GM12878 (cell line): ENCODE results near the gene FABP7. TPM values are rescaled to one million over a fixed set of nuclear protein-coding genes. Genes with fewer than 3 reads are reported as not detected.

Source experiments
- ATAC-seq: fragments of 200-7000 bp; cut with Tn5 transposase; 3 replicates; pipeline ENCODE4 v1.9.1; 2020; ENCODE audit warnings: mild to moderate bottlenecking, moderate library complexity
- BruUV-seq: library from RNA; stranded (reverse); fragments of 400-500 nt; replicated peaks from 2 replicates; lab custom pipeline; 2021; lab: Mats Ljungman, UMichigan
- CTCF ChIA-PET: fragments of 300-600 bp; sonication (Branson Sonifier 250); formaldehyde crosslinking; extraction: SDS; loops from one replicate; lab custom pipeline; 2021; ENCODE audit warnings: inconsistent platforms; lab: Yijun Ruan, JAX
- POLR2A ChIA-PET: fragments of 350-600 bp; formaldehyde crosslinking; extraction: SDS; loops from one replicate; lab custom pipeline; 2021; ENCODE audit warnings: inconsistent platforms; lab: Charles Lee
- RAD21 ChIA-PET: fragments of 300-600 bp; sonication (Branson Sonifier 250); formaldehyde crosslinking; loops from one replicate; lab custom pipeline; 2023; ENCODE audit warnings: antibody characterized with exemption; ENCODE audit not compliant: unreplicated experiment; lab: Charles Lee
- SMC1A ChIA-PET: fragments of 300-600 bp; sonication (Branson Sonifier 250); formaldehyde crosslinking; loops from one replicate; lab custom pipeline; 2023; ENCODE audit not compliant: unreplicated experiment, uncharacterized antibody; lab: Charles Lee
- DNase-seq: peaks from one replicate; pipeline ENCODE4 v3.0.0-alpha.2; 2011; ENCODE audit warnings: low read depth, low spot score
- FAIRE-seq: peaks from 3 replicates; lab custom pipeline; 2011; peaks lifted over from hg19 to GRCh38; lab: Jason Lieb, UNC
- H2AFZ ChIP-seq: 2 replicates; pipeline ENCODE4 v1.6.0; 2011; ENCODE audit warnings: low read depth, low read length, control low read depth; ENCODE audit not compliant: control insufficient read depth
- H3K27ac ChIP-seq: 2 replicates; pipeline ENCODE4 v1.5.1; 2011; ENCODE audit warnings: control low read depth; ENCODE audit not compliant: control insufficient read depth, insufficient read depth
- H3K27me3 ChIP-seq, 2 experiments: replicated peaks in 1 of 2; 2 replicates each; pipeline versions ENCODE4 v1.6.0 to v1.6.1; 2011; ENCODE audit warnings: low read length in 1 of 2; ENCODE audit not compliant: control insufficient read depth in 2 of 2, insufficient read depth in 2 of 2
- H3K36me3 ChIP-seq, 2 experiments: 2 replicates each; pipeline ENCODE4 v1.5.1; 2011; ENCODE audit warnings: low read length in 1 of 2; ENCODE audit not compliant: control insufficient read depth in 2 of 2, insufficient read depth in 2 of 2
- H3K4me1 ChIP-seq: 2 replicates; pipeline ENCODE4 v1.6.1; 2011; ENCODE audit warnings: mild to moderate bottlenecking, low read length, moderate library complexity, mixed read lengths; ENCODE audit not compliant: control insufficient read depth, insufficient read depth
- H3K4me2 ChIP-seq: 2 replicates; pipeline ENCODE4 v1.6.0; 2011; ENCODE audit warnings: control low read depth; ENCODE audit not compliant: control insufficient read depth, insufficient read depth
- H3K4me3 ChIP-seq: fragments of 200-600 bp; sonication (generic); 2 replicates; pipeline ENCODE4 v1.5.1; 2016
- H3K79me2 ChIP-seq: 2 replicates; pipeline ENCODE4 v1.6.0; 2011; ENCODE audit warnings: low read length; ENCODE audit not compliant: control insufficient read depth, insufficient read depth
- H3K9ac ChIP-seq: 2 replicates; pipeline ENCODE4 v1.8.0; 2011; ENCODE audit warnings: low read length, control low read depth, mixed read lengths; ENCODE audit not compliant: control insufficient read depth, insufficient read depth
- H3K9me3 ChIP-seq: replicated peaks from 3 replicates; pipeline ENCODE4 v1.5.1; 2011; ENCODE audit warnings: mild to moderate bottlenecking, low read length; ENCODE audit not compliant: control insufficient read depth, insufficient read depth
- H4K20me1 ChIP-seq: 2 replicates; pipeline ENCODE4 v1.6.0; 2011; ENCODE audit not compliant: control insufficient read depth, insufficient read depth
- EP300 ChIP-seq, 2 experiments: fragments of 150-350 bp in 1 of 2; IDR thresholded peaks; 2 replicates each; pipeline ENCODE4 v1.6.1; 2011 to 2012; ENCODE audit warnings: low read depth in 2 of 2, low read length in 2 of 2, borderline replicate concordance in 1 of 2, improper control_type of control experiment in 1 of 2, inconsistent platforms in 1 of 2; ENCODE audit not compliant: control insufficient read depth in 1 of 2
- HDGF ChIP-seq: fragments of 450-650 bp; IDR thresholded peaks from 2 replicates; pipeline ENCODE4 v1.6.1; 2016; ENCODE audit warnings: antibody characterized with exemption
- LARP7 ChIP-seq: fragments of 450-650 bp; IDR thresholded peaks from 2 replicates; pipeline ENCODE4 v1.6.1; 2017; ENCODE audit warnings: mild to moderate bottlenecking
- MYB ChIP-seq: fragments of 150-350 bp; IDR thresholded peaks from 2 replicates; pipeline ENCODE4 v1.6.1; 2014; ENCODE audit warnings: mild to moderate bottlenecking, low read depth, low read length, borderline replicate concordance
- RCOR1 ChIP-seq: conservative IDR thresholded peaks from 2 replicates; pipeline ENCODE4 v1.6.1; 2012; ENCODE audit warnings: low read depth, low read length, improper control_type of control experiment
- WGBS: methylation state at CpG from one replicate; pipeline ENCODE4 v1.1.6; 2016; ENCODE audit warnings: low lambda C conversion rate; ENCODE audit not compliant: insufficient replicate concordance, insufficient coverage; ENCODE audit errors: missing lambda C conversion rate; 5-methylcytosine and 5-hydroxymethylcytosine counted together
- in situ Hi-C: fragments of 300-500 bp; cut with MboI; formaldehyde crosslinking; loops from 9 replicates; pipeline ENCODE4 v1.14.3; 2018; ENCODE audit warnings: mixed read lengths
- intact Hi-C: fragments of 100-400 bp; cut with micrococcal nuclease; formaldehyde crosslinking; loops from one replicate; pipeline ENCODE4 v1.14.2; 2022; ENCODE audit not compliant: unreplicated experiment
- polyA plus RNA-seq, 11 experiments: library from polyadenylated mRNA; depleted of rRNA in 4 of 11; unstranded in 6 of 11; stranded (reverse) in 5 of 11; fragments of >200 nt; fragmentation: Nextera tagmentation in 4 of 11; fragmentation: Illumina TruSeq in 1 of 11; extraction: Ambion mirVana in 4 of 11; extraction: Trizol in 1 of 11; gene quantifications; 1 replicate in 1 of 11; 2 replicates in 10 of 11; pipeline versions ENCODE4 v1.2.1 to v1.2.3, GENCODE V29; 2011 to 2016; ENCODE audit warnings: inconsistent platforms in 2 of 11, missing spikeins in 2 of 11, low read depth in 1 of 11
- total RNA-seq, 4 experiments: library from RNA; depleted of rRNA in 3 of 4; stranded (reverse); fragments of >200 nt in 3 of 4; fragmentation: Illumina TruSeq in 1 of 4; extraction: Trizol in 1 of 4; gene quantifications; 2 replicates each; pipeline versions ENCODE4 v1.2.1 to v1.2.3, GENCODE V29; 2013 to 2021
- TF ChIP-seq, protein P1 (sequence below): fragments of 450-650 bp; IDR thresholded peaks from 2 replicates; pipeline ENCODE4 v1.6.1; 2017; ENCODE audit warnings: low read depth, mild to moderate bottlenecking, moderate library complexity

FABP7 gene
- total and polyA plus RNA-seq, 10 of the 15 experiments (the other 5 are each of a cell fraction or from before 2014, with no cell fraction given) = not detected

DNA sequence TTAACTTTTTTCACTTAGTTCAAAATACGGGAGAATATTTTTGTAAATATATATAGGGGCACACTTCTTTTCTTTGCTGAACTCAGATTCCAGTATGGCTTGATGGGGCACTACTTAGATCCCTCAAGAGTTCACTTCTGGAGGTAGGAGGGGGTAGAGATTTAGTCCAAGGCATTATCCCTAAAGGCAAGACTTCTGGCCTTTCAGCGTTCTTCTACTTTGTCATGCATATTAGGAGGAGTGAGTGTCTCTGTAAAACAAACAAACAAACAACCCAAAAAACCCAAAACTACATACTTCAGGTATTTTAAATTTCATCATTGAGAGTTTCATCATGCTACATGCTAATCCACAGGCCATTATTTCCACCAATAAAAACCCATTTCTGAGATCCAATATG, 41.6 kb downstream of the FABP7 start:
- H3K4me3 ChIP-seq = no peak overlapping the region
- no peaks in the 10 kb centered on the region for H4K20me1 ChIP-seq
- no peak overlapping the region for H3K27ac ChIP-seq
- BruUV-seq = no TSS peak
- no peaks in the 10 kb centered on the region for H3K9me3 ChIP-seq
- no peaks in the 10 kb centered on the region for H3K4me1 ChIP-seq
- no peak overlapping the region for H3K9ac ChIP-seq
- DNase-seq = no peak
- no peak for FAIRE-seq
- H3K27me3 ChIP-seq = no peaks in the 10 kb centered on the region; a peak in 1 of 4 replicates
- H3K79me2 ChIP-seq = no peaks in the 10 kb centered on the region
- TF ChIP-seq LARP7 (no peak), RCOR1 (no peak), EP300 (IDR thresholded peaks at IDR 0.05; ENCODE audit: borderline replicate concordance in 1 of 2, control insufficient read depth in 1 of 2, low read depth in 2 of 2, low read length in 2 of 2) (no peak)
- TF ChIP-seq, protein P1, sequence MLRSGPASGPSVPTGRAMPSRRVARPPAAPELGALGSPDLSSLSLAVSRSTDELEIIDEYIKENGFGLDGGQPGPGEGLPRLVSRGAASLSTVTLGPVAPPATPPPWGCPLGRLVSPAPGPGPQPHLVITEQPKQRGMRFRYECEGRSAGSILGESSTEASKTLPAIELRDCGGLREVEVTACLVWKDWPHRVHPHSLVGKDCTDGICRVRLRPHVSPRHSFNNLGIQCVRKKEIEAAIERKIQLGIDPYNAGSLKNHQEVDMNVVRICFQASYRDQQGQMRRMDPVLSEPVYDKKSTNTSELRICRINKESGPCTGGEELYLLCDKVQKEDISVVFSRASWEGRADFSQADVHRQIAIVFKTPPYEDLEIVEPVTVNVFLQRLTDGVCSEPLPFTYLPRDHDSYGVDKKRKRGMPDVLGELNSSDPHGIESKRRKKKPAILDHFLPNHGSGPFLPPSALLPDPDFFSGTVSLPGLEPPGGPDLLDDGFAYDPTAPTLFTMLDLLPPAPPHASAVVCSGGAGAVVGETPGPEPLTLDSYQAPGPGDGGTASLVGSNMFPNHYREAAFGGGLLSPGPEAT = no peak
- H3K4me2 ChIP-seq = no peak overlapping the region
- no peak overlapping the region for H2AFZ ChIP-seq
- ChIA-PET CTCF (no interaction called here), POLR2A (no interaction called here), RAD21 (no interaction called here), SMC1A (no interaction called here)
- in situ Hi-C loops (no loop called here), intact Hi-C loops (no loop called here)
- ATAC-seq = no peak
- H3K36me3 ChIP-seq = no peaks in the 10 kb centered on the region
- 47% methylated on average over 2 of the region's 2 CpGs for WGBS

DNA sequence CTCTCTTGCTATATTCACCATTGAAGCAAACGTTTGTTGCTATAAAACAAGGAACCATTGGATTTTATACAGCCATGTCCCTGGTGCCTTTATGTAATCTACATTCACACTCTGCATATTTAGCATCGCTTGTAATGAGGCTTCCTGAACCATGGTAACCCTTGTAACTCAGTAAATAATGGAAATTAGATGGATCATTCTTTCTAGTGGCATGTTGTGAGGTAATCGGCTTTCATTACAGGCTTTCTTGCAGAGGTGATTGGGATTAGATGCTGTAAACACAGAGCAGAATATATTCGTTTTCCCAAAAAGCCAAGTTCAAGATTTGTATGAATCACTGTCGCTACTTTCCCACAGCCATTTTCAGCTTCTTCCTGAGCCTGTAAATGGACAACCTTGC, 45.6 kb downstream of the FABP7 start:
- CTCF ChIA-PET = interaction anchor here (0.7 to 2.5 kb wide), 7 partner anchors 10 to 94 kb away, joined by 3 to 18 read pairs (median 5); no protein-coding TSS in a partner anchor

More for the DNA sequence above, 45.6 kb downstream of the FABP7 start:
- no peak overlapping the region for H2AFZ ChIP-seq
- in situ Hi-C loops = no loop called here
- no TSS peak for BruUV-seq
- no peaks in the 10 kb centered on the region for H3K36me3 ChIP-seq
- H3K27me3 ChIP-seq = no peaks in the 10 kb centered on the region; a peak in 1 of 4 replicates
- TF ChIP-seq HDGF (no peak), MYB (no peak)
- no peak overlapping the region for H3K4me3 ChIP-seq
- no peak for FAIRE-seq
- ATAC-seq = no peak
- no peak overlapping the region for H3K4me2 ChIP-seq
- intact Hi-C loops = no loop called here
- no peak overlapping the region for H3K9ac ChIP-seq
- no peak for DNase-seq
- no peaks in the 10 kb centered on the region for H3K79me2 ChIP-seq
- WGBS = 39% methylated on average over 5 of the region's 5 CpGs
- ChIA-PET SMC1A (interaction anchor here (0.7 to 3.3 kb wide), 7 partner anchors 9 to 92 kb away, joined by 4 to 15 read pairs (median 7); no protein-coding TSS in a partner anchor), POLR2A (interaction anchor here (0.8 to 1.8 kb wide), 2 partner anchors 27 to 47 kb away, joined by 3 to 4 read pairs; no protein-coding TSS in a partner anchor), RAD21 (interaction anchor here (0.9 kb wide), 1 partner anchor 81 kb away, joined by 3 read pairs; no protein-coding TSS in a partner anchor)
- H3K27ac ChIP-seq = no peak overlapping the region
- H4K20me1 ChIP-seq = no peaks in the 10 kb centered on the region
- H3K9me3 ChIP-seq = no peaks in the 10 kb centered on the region
- no peaks in the 10 kb centered on the region for H3K4me1 ChIP-seq
